H1 (cell line): ENCODE measurements around the gene ALS2CL. TPM values are rescaled to one million over a fixed set of nuclear protein-coding genes. Genes with fewer than 3 reads are reported as not detected.
A peak's percentile ranks its signal among the peaks of the same experiment; 100 is the strongest.

ENCODE experiments used
- CTCF ChIA-PET: fragments of 300-600 bp; sonication (Branson Sonifier 250); formaldehyde crosslinking; loops from one replicate; lab custom pipeline; 2021; ENCODE audit not compliant: partially characterized antibody; lab: Charles Lee
- POLR2A ChIA-PET: fragments of 300-600 bp; sonication (Branson Sonifier 250); formaldehyde crosslinking; loops from one replicate; lab custom pipeline; 2021; ENCODE audit warnings: inconsistent platforms; ENCODE audit not compliant: partially characterized antibody; lab: Charles Lee
- DNase-seq, 2 experiments: peaks; one replicate each; pipeline versions ENCODE4 v3.0.0 to v3.0.0-alpha.2; 2010 to 2022; ENCODE audit warnings: low spot score in 2 of 2, low read depth in 1 of 2, mixed read lengths in 1 of 2
- FAIRE-seq: peaks from 2 replicates; lab custom pipeline; 2011; peaks lifted over from hg19 to GRCh38; lab: Jason Lieb, UNC
- H2AFZ ChIP-seq: 2 replicates; pipeline ENCODE4 v1.8.1; 2012; ENCODE audit warnings: low read length, inconsistent platforms
- H2AK5ac ChIP-seq: 2 replicates; pipeline ENCODE4 v1.6.1; 2013; ENCODE audit warnings: low read depth, low read length
- H2BK120ac ChIP-seq: replicated peaks from 2 replicates; pipeline ENCODE3; 2013; ENCODE audit warnings: low read depth, low read length, inconsistent platforms
- H2BK12ac ChIP-seq: 2 replicates; pipeline ENCODE4 v1.6.1; 2013; ENCODE audit warnings: low read depth, low read length
- H2BK15ac ChIP-seq: 2 replicates; pipeline ENCODE4 v1.6.1; 2013; ENCODE audit warnings: low read length
- H2BK20ac ChIP-seq: 2 replicates; pipeline ENCODE4 v1.6.1; 2013; ENCODE audit warnings: low read length
- H2BK5ac ChIP-seq: 2 replicates; pipeline ENCODE4 v1.6.1; 2013; ENCODE audit warnings: low read depth, low read length
- H3K14ac ChIP-seq: 2 replicates; pipeline ENCODE4 v1.6.1; 2013; ENCODE audit warnings: inconsistent platforms; ENCODE audit not compliant: insufficient read length
- H3K18ac ChIP-seq: 2 replicates; pipeline ENCODE4 v1.6.1; 2013; ENCODE audit warnings: low read length; ENCODE audit errors: extremely low read depth
- H3K23ac ChIP-seq: 2 replicates; pipeline ENCODE4 v1.6.1; 2013; ENCODE audit warnings: inconsistent platforms; ENCODE audit not compliant: insufficient read length
- H3K23me2 ChIP-seq: 2 replicates; pipeline ENCODE4 v1.6.1; 2013; ENCODE audit warnings: low read depth, low read length
- H3K27ac ChIP-seq: 2 replicates; pipeline ENCODE4 v1.6.1; 2011; ENCODE audit warnings: low read depth, low read length, inconsistent platforms
- H3K27me3 ChIP-seq, 4 experiments: replicated peaks in 1 of 4; 1 replicate in 1 of 4; 2 replicates in 3 of 4; pipeline versions ENCODE4 v1.6.1 to v1.8.1; 2011 to 2013; ENCODE audit warnings: low read length in 3 of 4, mild to moderate bottlenecking in 3 of 4, inconsistent platforms in 2 of 4, mixed read lengths in 2 of 4, moderate library complexity in 1 of 4; ENCODE audit not compliant: control insufficient read depth in 3 of 4, insufficient read depth in 3 of 4; ENCODE audit errors: extremely low read depth in 1 of 4
- H3K36me3 ChIP-seq, 4 experiments: 2 replicates each; pipeline versions ENCODE4 v1.6.1 to v1.8.1; 2011 to 2013; ENCODE audit warnings: mild to moderate bottlenecking in 4 of 4, low read length in 3 of 4, moderate library complexity in 2 of 4, control low read depth in 1 of 4, inconsistent platforms in 1 of 4; ENCODE audit not compliant: insufficient read depth in 4 of 4, control insufficient read depth in 2 of 4
- H3K4ac ChIP-seq: replicated peaks from 2 replicates; pipeline ENCODE3; 2013; ENCODE audit warnings: low read length, low read depth, mixed read lengths, inconsistent platforms; ENCODE audit not compliant: insufficient read length
- H3K4me1 ChIP-seq, 4 experiments: replicated peaks in 1 of 4; 1 replicate in 1 of 4; 2 replicates in 3 of 4; pipeline versions ENCODE4 v1.6.1 to v1.8.1; 2011 to 2013; ENCODE audit warnings: low read length in 3 of 4, inconsistent platforms in 2 of 4, mixed read lengths in 1 of 4; ENCODE audit not compliant: insufficient read depth in 4 of 4, control insufficient read depth in 3 of 4
- H3K4me2 ChIP-seq, 2 experiments: 2 replicates each; pipeline versions ENCODE4 v1.6.1 to v1.8.1; 2011 to 2013; ENCODE audit warnings: low read depth in 2 of 2, low read length in 2 of 2, control low read depth in 1 of 2, inconsistent platforms in 1 of 2, mild to moderate bottlenecking in 1 of 2; ENCODE audit not compliant: insufficient read depth in 1 of 2
- H3K4me3 ChIP-seq, 4 experiments: fragments of 200-600, 300-600 bp in 1 of 4; sonication (generic), shearing (Covaris generic), sonication (Bioruptor Twin) in 1 of 4; 2 replicates each; pipeline versions ENCODE4 v1.5.1 to v1.8.1; 2011 to 2016; ENCODE audit warnings: low read length in 4 of 4, low read depth in 3 of 4, control low read depth in 2 of 4, inconsistent platforms in 2 of 4, mild to moderate bottlenecking in 2 of 4, mixed read lengths in 1 of 4, moderate library complexity in 1 of 4; ENCODE audit not compliant: insufficient read depth in 2 of 4; ENCODE audit errors: extremely low read depth in 1 of 4
- H3K56ac ChIP-seq: replicated peaks from 2 replicates; pipeline ENCODE3; 2013; ENCODE audit warnings: low read depth, mild to moderate bottlenecking, mixed read lengths, low read length, inconsistent platforms; ENCODE audit not compliant: insufficient read length
- H3K79me1 ChIP-seq: 2 replicates; pipeline ENCODE4 v1.6.1; 2013; ENCODE audit warnings: low read depth, low read length, control low read depth
- H3K79me2 ChIP-seq, 2 experiments: 2 replicates each; pipeline versions ENCODE4 v1.6.1 to v1.8.1; 2012 to 2013; ENCODE audit warnings: low read length in 2 of 2, mild to moderate bottlenecking in 2 of 2, inconsistent platforms in 1 of 2; ENCODE audit not compliant: insufficient read depth in 2 of 2, control insufficient read depth in 1 of 2
- H3K9ac ChIP-seq, 4 experiments: replicated peaks in 1 of 4; 1 replicate in 1 of 4; 2 replicates in 3 of 4; pipeline versions ENCODE4 v1.6.1 to v1.8.1; 2011 to 2013; ENCODE audit warnings: low read depth in 3 of 4, low read length in 3 of 4, control low read depth in 2 of 4, mild to moderate bottlenecking in 2 of 4, moderate library complexity in 2 of 4, inconsistent platforms in 1 of 4; ENCODE audit errors: extremely low read depth in 1 of 4
- H3K9me3 ChIP-seq, 2 experiments: 2 replicates each; pipeline versions ENCODE4 v1.6.1 to v1.8.1; 2012 to 2013; ENCODE audit warnings: mild to moderate bottlenecking in 2 of 2, moderate library complexity in 2 of 2, control low read depth in 1 of 2, inconsistent platforms in 1 of 2, low read depth in 1 of 2, low read length in 1 of 2, mixed read lengths in 1 of 2; ENCODE audit not compliant: insufficient read depth in 2 of 2
- H4K20me1 ChIP-seq, 2 experiments: replicated peaks in 1 of 2; 2 replicates each; pipeline versions ENCODE3 to v1.8.1; 2011 to 2013; ENCODE audit warnings: inconsistent platforms in 2 of 2, low read length in 2 of 2, mild to moderate bottlenecking in 1 of 2; ENCODE audit not compliant: insufficient read depth in 2 of 2, control insufficient read depth in 1 of 2
- H4K5ac ChIP-seq: 2 replicates; pipeline ENCODE4 v1.6.1; 2013; ENCODE audit warnings: low read length, low read depth, mixed read lengths, inconsistent platforms; ENCODE audit not compliant: insufficient read length
- H4K8ac ChIP-seq: 2 replicates; pipeline ENCODE4 v1.8.0; 2013; ENCODE audit warnings: mild to moderate bottlenecking, moderate library complexity, low read length, inconsistent platforms; ENCODE audit not compliant: insufficient read depth; ENCODE audit errors: extremely low read depth
- H4K91ac ChIP-seq: replicated peaks from 2 replicates; pipeline ENCODE3; 2013; ENCODE audit warnings: low read length, mixed read lengths, inconsistent platforms; ENCODE audit not compliant: insufficient read length
- CHD2 ChIP-seq: IDR thresholded peaks from 2 replicates; pipeline ENCODE4 v1.6.1; 2012; ENCODE audit warnings: low read length, improper control_type of control experiment
- SIX5 ChIP-seq: IDR thresholded peaks from 2 replicates; pipeline ENCODE4 v1.6.1; 2011; ENCODE audit warnings: mild to moderate bottlenecking, low read depth, low read length
- USF2 ChIP-seq: IDR thresholded peaks from 2 replicates; pipeline ENCODE4 v1.6.1; 2011; ENCODE audit warnings: low read length, improper control_type of control experiment
- WGBS, 2 experiments: shearing (Covaris generic) in 1 of 2; methylation state at CpG; one replicate each; pipeline versions ENCODE4 v1.1.6 to v1.1.7; 2013 to 2015; ENCODE audit warnings: low lambda C conversion rate in 2 of 2, mixed read lengths in 2 of 2, inconsistent platforms in 1 of 2, low coverage in 1 of 2, missing lambda C conversion rate in 1 of 2; ENCODE audit not compliant: insufficient replicate concordance in 2 of 2, insufficient coverage in 1 of 2, insufficient read length in 1 of 2; ENCODE audit errors: extremely low coverage in 1 of 2, missing lambda C conversion rate in 1 of 2; 5-methylcytosine and 5-hydroxymethylcytosine counted together
- polyA plus RNA-seq, 7 experiments: library from polyadenylated mRNA; depleted of rRNA in 3 of 7; stranded (reverse) in 5 of 7; unstranded in 2 of 7; fragments of >200 nt in 5 of 7; fragments of 200-250 nt in 2 of 7; gene quantifications; 1 replicate in 5 of 7; 2 replicates in 1 of 7; 4 replicates in 1 of 7; pipeline versions ENCODE4 v1.2.1 to v1.2.3, GENCODE V29; 2011 to 2013; ENCODE audit warnings: missing spikeins in 2 of 7, mixed read lengths in 2 of 7
- total RNA-seq: library from RNA; stranded (reverse); fragmentation: NEBNext Ultra II Directional; extraction: Animal tissue kit (Norgen Biotek cat#: 25700); gene quantifications from 2 replicates; pipeline ENCODE4 v1.2.1, GENCODE V29; 2021

Gene ALS2CL
- total and polyA plus RNA-seq, 2 of the 8 experiments (the other 6 are each of a cell fraction or from before 2014, with no cell fraction given), result 4.8 to 5.4 TPM

- Histone ChIP-seq H4K20me1 (peaks cover 0 to 8% of the 10 kb centered on the region in 2 experiments), H4K8ac (no peak overlapping the region), H3K56ac (no peak overlapping the region), H2BK120ac (no peak overlapping the region), H3K27ac (no peak overlapping the region), H2AFZ (no peak overlapping the region), H3K79me2 (no peaks in the 10 kb centered on the region), H3K14ac (no peak overlapping the region), H4K5ac (no peak overlapping the region), H3K9ac (no peak overlapping the region), H3K4me2 (no peak overlapping the region), H2BK12ac (no peak overlapping the region), H2AK5ac (no peak overlapping the region), H3K9me3 (no peaks in the 10 kb centered on the region), H3K23me2 (peaks cover 6% of the 10 kb centered on the region; the same call in 1 of the 2 replicates), H3K36me3 (no peaks in the 10 kb centered on the region), H2BK5ac (peak overlapping the region; percentile 56; the same call in 1 of the 2 replicates), H3K4ac (no peak overlapping the region), H3K4me3 (no peak overlapping the region), H3K27me3 (peaks cover 2 to 31% (median 19%) of the 10 kb centered on the region in 4 experiments), H3K4me1 (peaks cover 0 to 24% (median 19%) of the 10 kb centered on the region in 4 experiments; a peak in 6 of 7 replicates), H3K79me1 (no peaks in the 10 kb centered on the region), H3K18ac (peak overlapping the region; percentile 87), H4K91ac (no peak overlapping the region), H3K23ac (no peak overlapping the region), H2BK20ac (no peak overlapping the region; the same call in 1 of the 2 replicates), H2BK15ac (no peak overlapping the region)
- CTCF ChIA-PET, result interaction anchor here (0.6 to 7.2 kb wide), 12 partner anchors 8 to 315 kb away, joined by 3 to 64 read pairs (median 6); partner anchors contain the start of gene PRSS50
- FAIRE-seq, result no peak
- no peak for TF ChIP-seq SIX5
- no peak for TF ChIP-seq CHD2
- no peak for TF ChIP-seq USF2
- WGBS, 2 experiments, result 74% methylated on average over 3 of the region's 3 CpGs; no CpG with 5 or more reads in 1 of the 2 experiments
- POLR2A ChIA-PET, result interaction anchor here (0.5 to 1.0 kb wide), 3 partner anchors 29 to 184 kb away, joined by 3 read pairs; no protein-coding TSS in a partner anchor
- DNase-seq, result no peak
Measured at GRCh38 chr3:46694520-46694919, 1.0 kb upstream of the ALS2CL start.
